Fibroblast of skin of left quadriceps (primary cell): ENCODE measurements around the gene ABCB1.
A peak's percentile ranks its signal among the peaks of the same experiment; 100 is the strongest.
"Not testable (repeated sequence)": the region's sequence is repeated elsewhere in the genome, so short reads cannot be mapped to it uniquely, and the experiment has no call there.

ENCODE experiments used
- DNase-seq, 2 experiments: peaks; one replicate each; pipeline ENCODE4 v3.0.0-alpha.2; 2013; ENCODE audit warnings: low read depth in 2 of 2

ABCB1 gene

GRCh38 chr7:87575521-87575920, 25.2 kb downstream of the ABCB1 start:
- DNase-seq, result no peak

- peak; percentile 7 to 8 for DNase-seq
These were observed 26.1 kb downstream of the ABCB1 start for GRCh38 chr7:87574630-87575029.

- DNase-seq, result not testable (repeated sequence)
These were observed 28.2 kb downstream of the ABCB1 start for GRCh38 chr7:87572513-87572912.

GRCh38 chr7:87570178-87570577, 30.5 kb downstream of the ABCB1 start:
- DNase-seq, result peak; percentile 37 to 42

- DNase-seq, result no peak
These were observed 33.6 kb downstream of the ABCB1 start for GRCh38 chr7:87567052-87567451.

GRCh38 chr7:87566311-87566900, 34.3 kb downstream of the ABCB1 start:
- no peak for DNase-seq

GRCh38 chr7:87565877-87566276, 34.8 kb downstream of the ABCB1 start:
- no peak for DNase-seq

GRCh38 chr7:87564296-87564963, 36.3 kb downstream of the ABCB1 start:
- no peak for DNase-seq

- no peak for DNase-seq
These were observed 39.0 kb downstream of the ABCB1 start for GRCh38 chr7:87561702-87562101.

GRCh38 chr7:87561102-87561501, 39.6 kb downstream of the ABCB1 start:
- no peak for DNase-seq

- no peak for DNase-seq
These were observed 48.3 kb downstream of the ABCB1 start for GRCh38 chr7:87552351-87552900.

GRCh38 chr7:87548123-87548919, 52.4 kb downstream of the ABCB1 start:
- no peak for DNase-seq

GRCh38 chr7:87545760-87546159, 54.9 kb downstream of the ABCB1 start:
- DNase-seq, result no peak

GRCh38 chr7:87543623-87544022, 57.1 kb downstream of the ABCB1 start:
- DNase-seq, result no peak

GRCh38 chr7:87541648-87542047, 59.0 kb downstream of the ABCB1 start:
- no peak for DNase-seq

- DNase-seq, result no peak
These were observed 62.6 kb downstream of the ABCB1 start for GRCh38 chr7:87538052-87538451.

- no peak for DNase-seq
These were observed 66.6 kb downstream of the ABCB1 start for GRCh38 chr7:87534072-87534471.

GRCh38 chr7:87530126-87530525, 70.6 kb downstream of the ABCB1 start:
- DNase-seq, result no peak

- DNase-seq, result no peak
These were observed 72.0 kb downstream of the ABCB1 start for GRCh38 chr7:87528730-87529129.

GRCh38 chr7:87518735-87519134, 81.9 kb downstream of the ABCB1 start:
- no peak for DNase-seq

- no peak for DNase-seq
These were observed 82.8 kb downstream of the ABCB1 start for GRCh38 chr7:87517891-87518290.

- no peak for DNase-seq
These were observed 83.4 kb downstream of the ABCB1 start for GRCh38 chr7:87517136-87517815.
